A172 (cell line): Measurements from ENCODE around the gene KSR1. TPM values are rescaled to one million over a fixed set of nuclear protein-coding genes. Genes with fewer than 3 reads are reported as not detected.
A peak's percentile ranks its signal among the peaks of the same experiment; 100 is the strongest.
"Not testable (repeated sequence)": the region's sequence is repeated elsewhere in the genome, so short reads cannot be mapped to it uniquely, and the experiment has no call there.

Experiments used
- DNase-seq: peaks from one replicate; pipeline ENCODE4 v3.0.0-alpha.2; 2015; ENCODE audit warnings: low spot score
- total RNA-seq: library from RNA; depleted of rRNA; stranded (reverse); fragments of >200 nt; shearing (Covaris generic); gene quantifications from 2 replicates; pipeline ENCODE4 v1.2.3, GENCODE V29; 2014

Gene KSR1
- total RNA-seq, 1 experiment from 2014 or later, result 2.9 TPM

DNA sequence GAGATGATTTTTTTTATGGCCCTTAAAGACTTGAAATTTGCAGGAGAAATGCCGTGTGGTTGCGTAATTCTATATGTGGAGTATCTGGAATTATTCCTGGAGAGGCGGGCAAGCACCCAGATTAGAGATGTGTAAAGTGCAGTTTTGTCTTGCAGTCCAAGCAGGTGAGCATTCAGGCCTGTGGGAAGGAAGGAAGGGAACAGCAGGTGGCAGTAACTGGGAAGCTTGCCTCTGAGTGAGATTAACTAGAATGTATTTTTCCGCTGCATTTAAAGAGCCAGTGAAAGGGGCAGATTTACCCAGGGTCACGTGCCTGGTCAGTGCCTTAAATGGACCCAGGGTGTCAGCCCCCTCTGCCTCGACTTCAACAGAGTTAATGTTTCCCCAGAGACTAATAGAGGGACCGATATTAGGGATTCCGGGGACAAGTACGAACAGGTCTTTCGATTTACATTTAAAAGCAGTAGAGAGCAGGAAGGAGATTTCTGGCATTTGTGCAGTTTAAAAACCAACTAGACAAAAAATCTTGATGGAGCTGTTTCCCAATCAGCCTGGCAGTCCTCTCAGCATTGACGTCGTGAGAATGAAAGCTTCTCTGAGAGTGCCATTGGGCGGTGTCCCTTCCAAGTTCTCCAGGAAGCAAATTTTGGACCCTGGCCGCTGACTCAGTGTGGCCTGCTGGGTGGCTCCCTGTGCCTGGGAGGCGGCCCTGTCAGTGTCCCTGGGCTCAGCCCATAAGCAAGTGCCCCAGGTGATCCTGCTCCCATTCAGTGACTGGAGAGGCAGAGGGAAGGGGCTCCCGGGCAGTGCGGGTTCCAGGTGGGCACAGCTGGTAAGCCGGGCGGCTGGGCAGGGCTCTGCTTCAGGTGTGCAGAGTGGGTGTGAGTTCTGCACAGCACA is 38.2 kb downstream of the KSR1 start:
- peak; percentile 49 for DNase-seq

DNA sequence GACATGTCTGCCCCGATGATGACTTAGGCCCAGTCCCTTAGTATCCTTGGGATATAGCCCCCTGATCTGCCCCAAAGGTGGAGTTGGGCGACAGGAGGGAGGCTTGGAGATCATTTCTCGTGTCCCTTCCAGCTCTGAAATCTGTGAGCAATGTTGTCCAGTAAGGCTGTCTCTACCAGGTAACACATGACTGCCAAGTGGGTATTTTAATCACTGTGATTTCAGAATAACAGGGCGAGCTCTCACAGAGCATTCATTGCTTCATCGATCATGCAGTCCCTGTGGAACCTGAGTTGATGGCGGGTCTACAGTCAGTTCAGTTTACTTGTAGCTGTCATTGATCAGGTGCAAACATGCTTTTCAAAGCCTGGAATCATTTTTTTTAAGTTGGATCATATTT is 39.2 kb downstream of the KSR1 start:
- no peak for DNase-seq

DNA sequence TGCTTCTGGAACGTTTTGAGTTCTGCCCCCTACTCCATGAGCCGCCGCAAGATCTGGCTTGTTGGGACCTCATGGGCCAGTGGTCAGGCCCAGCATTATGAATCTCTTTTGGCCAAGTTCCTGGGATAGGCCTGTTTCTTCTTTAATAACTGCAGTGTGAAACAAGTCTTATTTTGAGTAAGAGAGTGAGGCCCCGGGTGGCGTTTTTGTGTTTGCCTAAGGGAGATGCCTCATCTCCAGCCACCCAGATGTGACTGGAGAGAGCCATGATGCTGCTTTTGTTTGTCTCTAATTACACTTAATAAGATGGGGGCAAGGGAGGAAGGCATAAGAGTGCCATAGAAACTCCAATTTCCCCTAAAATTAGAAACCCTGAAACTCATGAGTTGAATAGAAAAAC is 39.8 kb downstream of the KSR1 start:
- DNase-seq, result no peak

DNA sequence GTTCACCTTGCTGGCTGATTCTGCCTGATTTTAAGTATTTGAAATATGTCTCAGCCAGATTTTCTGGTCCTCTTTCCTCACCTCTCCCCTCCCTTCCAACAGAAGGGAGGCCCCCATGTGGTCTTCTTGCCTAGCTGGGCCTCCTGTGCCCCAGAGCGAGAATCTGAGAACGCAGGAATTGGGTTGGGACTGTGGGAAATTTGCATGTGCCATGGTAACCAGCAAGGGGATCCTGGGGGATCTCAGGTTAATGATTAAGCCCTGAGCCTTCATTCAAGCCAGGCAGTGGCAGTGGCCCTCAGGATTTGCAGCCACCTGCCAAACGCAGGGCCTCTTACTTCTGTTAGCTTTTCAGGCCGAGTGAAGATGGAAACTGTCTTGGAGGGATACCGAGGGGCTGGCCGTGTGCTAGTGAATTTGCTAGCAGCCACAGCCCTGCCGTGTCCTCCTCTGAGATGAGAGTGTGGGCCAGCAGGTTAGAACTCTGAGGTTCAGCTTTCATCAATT is 40.2 kb downstream of the KSR1 start:
- no peak for DNase-seq

DNA sequence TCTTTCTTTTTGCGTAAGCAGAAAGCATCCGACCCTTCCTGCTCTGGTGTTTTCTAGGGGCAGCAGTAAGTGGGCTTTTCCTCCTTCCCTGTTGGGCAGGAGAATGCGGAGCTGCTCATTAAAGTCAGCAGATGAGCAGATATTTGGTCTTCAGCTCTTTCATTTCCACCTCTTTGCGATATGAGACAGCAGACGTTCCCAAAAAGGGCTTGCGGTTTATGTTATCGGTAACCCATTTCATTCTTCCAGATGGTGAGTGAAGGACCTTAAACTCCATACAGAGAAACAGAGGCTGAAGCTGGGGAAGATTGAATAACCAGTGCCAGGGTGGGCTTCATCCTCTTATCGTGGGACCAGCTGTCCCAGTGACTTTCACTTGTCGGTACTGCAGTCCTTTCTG is 40.7 kb downstream of the KSR1 start:
- no peak for DNase-seq

DNA sequence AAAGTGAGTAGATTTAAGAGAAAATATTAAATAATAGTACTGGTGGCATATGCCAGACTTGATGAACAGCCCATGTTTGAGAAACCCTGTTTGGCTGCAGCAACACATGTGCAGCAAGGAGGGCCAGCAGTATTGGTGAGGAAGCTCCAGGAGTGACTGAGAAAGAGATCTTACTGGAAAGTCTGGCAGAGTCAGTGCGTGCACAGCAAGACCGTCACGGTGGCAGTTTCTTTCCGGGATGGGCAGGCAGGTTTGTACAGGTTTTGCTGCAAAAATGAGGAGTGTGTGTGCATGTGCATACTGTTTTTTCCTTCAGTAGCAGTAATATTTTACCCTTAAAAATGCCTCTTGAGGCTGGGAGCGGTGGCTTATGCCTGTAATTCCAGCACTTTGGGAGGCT is 41.4 kb downstream of the KSR1 start:
- DNase-seq, result no peak

DNA sequence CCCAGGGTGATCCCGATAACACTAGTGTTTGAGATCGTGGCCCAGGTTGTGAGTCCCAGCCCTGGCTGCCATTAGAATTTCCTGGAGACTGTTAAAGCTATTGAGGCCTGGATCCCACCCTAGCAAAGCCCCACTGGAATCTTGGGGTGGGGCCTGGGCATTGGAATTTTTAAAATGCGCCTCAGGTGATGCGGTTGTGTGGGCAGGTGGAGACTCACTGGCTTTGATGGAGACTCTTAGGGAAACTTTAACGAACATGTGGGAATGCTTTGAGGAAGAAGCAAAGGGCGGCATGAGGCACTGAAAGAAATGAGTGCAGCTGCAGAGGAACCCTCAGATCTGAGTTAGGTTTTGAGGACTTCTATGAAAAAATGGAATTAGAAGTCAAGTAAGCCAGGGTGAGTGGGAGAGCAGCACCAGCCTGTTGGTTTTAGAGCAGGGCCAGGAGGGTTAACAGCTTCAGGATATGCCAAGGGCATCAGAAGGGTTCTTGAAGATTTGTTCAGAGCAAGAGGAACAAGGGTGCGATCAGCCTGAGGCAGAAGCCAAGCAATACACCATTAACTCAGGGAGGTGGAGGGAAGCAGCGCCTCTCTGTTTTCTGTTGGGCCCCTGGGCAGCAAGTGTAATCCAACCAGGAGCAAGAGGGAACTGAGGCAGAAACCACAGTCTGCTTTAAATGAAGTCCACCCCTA is 42.5 kb downstream of the KSR1 start:
- DNase-seq, result no peak

DNA sequence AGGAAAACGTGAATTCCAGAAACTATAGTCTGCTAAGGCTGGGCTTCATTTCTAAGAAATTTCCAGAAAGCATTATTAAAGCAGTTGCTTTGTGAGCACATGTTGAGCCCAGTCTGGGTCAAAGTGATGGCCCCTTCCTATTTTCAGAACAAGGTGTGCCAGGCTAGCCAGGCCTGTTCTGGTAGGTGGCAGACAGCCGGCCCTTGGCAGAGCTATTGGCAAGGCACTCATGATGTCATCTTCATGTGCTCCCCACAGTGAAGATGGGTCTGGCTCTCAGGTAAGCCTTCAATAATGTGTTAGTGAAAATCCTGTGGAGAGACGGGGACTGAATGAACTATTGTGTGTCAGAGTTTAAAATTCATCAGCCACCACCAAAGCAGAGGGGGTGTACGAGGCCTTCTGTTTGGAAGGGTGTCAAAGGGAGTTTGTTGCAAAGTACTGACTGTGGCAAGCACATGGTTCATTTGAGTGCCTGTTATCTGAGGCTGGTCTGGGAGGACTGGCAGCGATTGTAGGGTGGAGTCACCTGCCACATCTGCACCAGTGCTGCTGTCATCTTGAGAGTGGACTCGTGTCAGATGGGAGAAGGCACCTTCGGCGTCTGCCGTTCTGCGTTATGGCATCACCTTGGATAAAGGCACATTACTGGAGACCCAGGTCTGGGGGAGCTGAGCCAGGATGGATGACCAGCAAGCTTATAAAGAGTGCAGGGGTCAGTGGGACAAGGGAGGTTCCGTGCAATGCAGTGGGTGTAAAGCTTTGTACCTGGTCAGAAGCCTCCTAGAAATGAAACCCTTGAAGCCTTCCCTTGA is 43.4 kb downstream of the KSR1 start:
- no peak for DNase-seq

DNA sequence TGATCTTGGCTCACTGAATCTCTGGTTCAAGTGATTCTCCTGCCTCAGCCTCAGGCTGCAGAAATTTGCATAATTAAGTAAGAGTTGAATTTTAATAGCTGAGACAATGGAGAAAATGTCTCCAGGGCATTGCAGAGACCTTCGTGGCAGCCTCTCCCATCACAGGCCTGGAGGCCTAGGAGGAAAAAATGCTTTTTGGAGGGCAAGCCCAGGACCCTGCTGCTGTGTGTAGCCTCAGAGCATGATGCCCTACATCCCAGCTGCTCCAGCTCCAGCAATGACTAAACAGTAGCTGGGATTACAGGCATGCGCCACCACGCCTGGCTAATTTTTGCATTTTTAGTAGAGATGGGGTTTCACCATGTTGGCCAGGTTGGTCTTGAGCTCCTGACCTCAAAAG is 45.1 kb downstream of the KSR1 start:
- not testable (repeated sequence) for DNase-seq

DNA sequence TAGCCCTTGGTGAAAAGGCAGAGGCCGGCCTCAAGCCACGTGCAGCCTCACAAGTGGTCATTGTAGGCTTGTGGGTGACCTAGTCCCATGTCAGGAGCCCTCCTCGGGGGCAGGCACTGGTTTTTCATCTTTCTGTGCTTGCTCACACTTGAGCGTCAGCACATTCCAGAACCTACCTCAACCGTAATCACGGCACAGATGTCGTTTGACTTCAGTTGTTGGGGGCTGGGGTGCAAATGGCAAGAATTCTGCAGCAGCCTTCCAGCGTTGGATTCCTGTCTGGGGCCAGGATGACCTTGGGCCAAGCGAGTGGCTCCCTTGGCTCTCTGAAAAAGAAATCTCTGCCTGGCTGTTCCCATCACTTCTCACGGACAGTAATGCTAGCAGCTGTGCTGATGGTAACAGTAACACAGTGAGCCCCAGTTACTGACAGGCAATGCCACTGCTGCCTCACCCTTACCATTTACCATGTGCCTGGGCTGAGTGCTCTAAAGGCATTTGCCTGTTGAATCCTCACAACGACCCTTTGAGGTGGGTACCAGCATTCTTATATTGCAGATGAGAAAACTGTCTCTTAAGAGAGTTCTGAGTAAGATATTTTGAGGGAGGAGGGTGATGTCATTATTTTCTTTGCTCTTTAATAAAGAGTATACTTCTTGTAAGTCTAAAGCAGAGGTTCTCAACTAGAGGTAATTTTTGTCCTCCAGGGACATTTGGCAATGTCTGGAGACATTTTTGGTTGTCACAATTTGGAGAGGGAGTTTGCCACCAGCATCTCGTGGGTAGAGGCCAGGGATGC is 46.5 kb downstream of the KSR1 start:
- DNase-seq, result no peak

DNA sequence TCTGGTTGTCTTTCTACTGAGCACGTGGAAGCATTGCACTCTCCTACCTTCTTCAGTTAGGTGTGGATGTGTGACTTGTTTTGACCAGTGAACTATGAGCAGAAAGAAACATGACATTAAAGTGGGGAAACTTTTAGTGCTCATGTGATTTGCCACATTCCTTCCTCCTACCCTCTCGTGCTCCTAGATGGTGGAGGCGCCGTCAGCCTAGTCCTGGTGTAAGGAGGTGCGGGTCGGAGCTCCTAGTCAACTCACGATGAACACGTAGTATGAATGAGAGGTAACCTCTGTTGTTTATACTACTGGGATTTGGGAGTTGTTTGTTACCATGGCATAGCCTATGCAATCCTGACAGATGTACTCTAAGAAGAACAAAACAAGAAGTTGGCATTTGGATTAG is 47.4 kb downstream of the KSR1 start:
- no peak for DNase-seq

DNA sequence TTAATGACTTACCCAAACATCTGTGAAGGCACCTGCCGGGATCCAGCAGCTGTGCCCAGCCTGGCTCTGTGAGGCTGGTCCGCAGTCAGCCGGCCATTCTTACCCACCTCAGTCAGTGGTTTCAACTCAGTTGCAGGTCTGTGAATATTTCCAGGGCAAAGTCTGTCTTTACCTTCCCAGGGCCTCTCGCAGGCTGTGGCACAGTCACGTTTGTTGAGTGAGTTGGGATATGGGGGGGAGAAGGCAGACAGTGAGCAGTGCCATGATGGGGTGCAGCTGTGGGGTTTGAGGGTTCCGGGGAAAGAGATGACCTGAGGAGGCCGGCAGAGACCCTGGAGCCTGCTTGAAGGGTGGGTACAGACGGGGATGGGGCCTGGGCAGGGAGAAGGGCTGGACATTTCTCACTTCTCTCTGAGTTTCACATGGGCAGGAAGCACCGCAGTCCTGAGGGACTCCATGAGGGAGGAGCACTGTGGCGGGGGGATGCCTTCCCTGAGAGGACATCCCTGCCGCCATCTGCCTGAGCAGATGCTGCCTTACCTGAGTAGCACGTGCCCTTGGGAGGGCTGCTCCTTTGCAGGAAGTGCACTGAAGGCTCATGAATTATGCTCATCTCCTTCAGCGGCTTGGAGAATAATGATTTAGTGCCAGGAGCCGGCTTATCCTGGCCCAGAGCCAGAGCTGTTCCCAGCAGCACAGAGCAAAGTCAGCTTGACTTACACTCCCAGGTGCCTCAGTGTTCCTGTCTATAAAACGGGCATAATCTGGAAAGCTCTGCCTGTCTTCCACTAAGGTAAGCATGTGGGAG is 48.1 kb downstream of the KSR1 start:
- no peak for DNase-seq

DNA sequence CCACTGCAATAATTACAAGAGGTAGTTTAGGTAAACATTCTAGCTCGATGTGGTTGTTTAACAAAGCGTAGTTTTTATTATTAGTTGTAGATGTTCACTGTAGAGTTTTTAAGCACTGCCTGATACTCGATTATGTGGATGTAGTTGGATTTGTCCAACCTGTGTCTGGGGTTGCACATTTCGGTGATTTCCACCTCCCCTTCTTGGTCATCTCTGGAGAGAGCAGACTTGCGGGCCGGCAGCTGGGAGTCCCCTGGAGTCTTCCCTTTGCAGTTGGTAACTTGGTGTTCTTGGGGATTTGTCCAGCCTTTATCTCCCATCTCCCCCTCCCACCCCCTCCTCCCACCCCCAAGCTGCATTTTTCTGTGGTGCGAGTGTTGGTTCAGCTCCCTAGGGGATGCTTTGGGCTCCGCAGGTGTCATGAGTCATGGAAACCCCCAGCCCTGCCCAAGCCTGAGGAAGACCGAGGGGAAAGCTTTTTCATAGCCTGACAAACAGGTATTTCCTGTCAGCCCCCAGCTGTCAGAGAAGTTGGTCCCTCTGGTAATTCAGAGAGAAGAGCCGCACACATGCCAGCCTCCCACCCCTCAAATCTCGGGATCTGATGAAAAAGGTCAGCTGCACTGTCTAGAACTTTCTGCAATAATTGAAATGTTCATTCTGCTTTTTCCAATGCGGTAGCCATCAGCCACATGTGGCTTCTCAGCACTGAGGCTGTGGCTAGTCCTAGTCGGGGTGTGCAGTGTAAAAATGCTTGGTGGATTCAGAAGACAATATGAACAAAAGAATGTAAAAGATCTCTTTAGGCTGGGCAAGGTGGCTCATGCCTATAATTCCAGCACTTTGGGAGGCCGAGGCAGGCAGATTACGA is 50.3 kb downstream of the KSR1 start:
- DNase-seq, result peak; percentile 45

DNA sequence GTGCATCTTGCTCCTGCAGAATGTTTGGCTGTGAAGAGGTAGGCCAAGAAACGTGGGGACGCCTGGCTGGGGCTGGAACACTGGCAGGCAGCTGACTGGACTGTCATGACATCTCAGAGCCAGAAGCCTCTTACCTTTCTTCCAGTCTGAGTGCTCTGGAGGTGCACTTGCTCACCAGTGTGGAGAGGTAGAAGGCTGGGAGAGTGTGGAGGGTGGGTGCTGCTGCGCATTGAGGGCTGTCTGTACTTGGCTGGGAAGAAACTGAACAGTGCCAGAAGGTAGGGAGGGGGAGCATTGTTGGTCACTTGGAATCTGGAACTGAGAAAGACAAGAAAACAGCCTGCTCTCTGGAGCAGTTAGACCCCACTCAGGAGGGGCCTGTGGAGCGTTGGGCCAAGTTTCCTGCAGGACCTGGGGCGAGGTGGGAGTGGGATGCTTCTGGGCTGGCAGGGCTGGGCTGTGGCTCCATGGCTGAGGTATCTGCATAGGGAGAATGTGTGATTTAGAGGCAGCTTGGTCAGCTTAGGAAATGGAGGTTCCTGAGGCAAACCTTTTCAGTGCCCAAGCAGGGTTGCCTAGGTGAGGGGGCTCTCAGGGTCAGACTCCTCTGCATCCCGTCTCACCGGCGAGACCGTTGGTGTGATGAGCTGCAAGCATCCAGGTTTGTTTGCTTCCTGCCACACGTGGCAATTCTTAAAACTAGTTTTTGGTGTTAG is 55.1 kb downstream of the KSR1 start:
- DNase-seq, result no peak

DNA sequence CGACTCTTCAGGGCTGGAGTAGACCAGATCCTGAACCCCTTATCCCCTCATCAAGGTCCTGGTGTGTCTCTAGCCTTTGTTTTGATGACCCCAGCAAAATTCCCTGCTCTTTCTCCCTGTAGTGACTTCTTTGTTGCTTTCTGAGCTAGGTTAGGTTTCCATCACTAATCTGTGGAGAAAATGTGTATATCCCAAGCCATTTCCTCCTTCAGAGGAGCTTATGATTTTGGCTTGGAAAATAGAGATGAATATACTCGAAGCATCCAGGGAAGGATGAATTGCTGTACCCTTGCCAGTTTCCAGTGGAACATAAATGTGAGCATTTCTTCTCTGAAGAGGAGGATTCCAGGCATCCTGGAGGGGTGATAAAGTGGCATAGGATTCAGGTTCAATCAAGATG is 55.8 kb downstream of the KSR1 start:
- no peak for DNase-seq

DNA sequence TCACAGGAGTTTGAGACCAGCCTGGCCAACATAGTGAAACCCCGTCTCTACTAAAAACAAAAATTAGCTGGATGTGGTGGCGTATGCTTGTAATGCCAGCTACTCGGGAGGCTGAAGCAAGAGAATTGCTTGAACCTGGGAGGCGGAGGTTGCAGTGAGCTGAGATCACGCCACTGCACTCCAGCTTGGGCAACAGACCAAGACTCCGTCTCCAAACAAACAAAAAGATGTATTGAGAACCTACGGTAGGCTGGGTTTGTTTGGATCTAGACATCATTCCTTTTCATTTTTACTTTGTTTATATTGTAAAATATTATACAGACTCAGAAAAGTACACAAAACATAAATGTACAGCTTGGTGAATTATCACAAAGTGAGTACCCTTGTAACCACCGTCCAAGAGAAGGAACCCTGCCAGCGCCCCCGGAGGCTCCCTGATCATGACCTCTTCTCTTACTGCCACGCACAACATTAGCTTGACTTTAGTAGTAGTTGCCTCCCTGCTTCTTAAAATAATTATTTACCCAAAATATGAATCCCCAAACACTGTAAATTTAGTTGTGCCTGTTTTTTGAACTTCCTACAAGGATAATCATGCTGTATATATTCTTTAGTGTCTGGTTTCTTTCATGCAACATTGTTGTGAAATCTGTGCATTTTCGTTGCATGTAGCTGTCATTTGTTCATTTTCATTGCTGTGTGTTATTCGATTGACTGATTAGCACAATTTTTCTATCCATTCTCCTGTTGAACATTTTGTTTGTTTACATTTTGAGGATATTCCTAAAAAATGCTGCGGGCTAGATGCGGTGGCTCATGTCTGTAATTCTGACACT is 56.5 kb downstream of the KSR1 start:
- DNase-seq, result no peak

DNA sequence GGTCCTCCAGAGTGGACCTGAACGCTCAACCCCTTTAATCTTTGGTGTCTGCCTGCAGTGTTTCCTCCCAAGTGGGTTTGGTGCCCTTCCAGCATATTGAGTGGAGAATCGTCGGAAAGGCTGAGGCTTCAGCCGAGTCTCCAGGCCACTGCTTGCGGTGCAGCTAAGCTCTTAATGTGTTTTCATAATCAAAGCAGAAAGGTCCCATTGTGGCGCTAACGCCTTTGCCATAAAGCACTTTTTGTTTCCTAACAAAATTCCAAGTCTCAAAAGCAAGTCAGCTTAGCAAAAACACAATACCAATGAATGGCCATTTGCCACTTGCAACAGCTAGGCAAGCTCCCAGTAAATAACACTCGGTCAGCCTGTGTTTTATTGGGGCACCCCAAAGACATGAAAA is 57.6 kb downstream of the KSR1 start:
- no peak for DNase-seq
